ENCODE data around the gene ILF3.

The ILF3 gene

DNA sequence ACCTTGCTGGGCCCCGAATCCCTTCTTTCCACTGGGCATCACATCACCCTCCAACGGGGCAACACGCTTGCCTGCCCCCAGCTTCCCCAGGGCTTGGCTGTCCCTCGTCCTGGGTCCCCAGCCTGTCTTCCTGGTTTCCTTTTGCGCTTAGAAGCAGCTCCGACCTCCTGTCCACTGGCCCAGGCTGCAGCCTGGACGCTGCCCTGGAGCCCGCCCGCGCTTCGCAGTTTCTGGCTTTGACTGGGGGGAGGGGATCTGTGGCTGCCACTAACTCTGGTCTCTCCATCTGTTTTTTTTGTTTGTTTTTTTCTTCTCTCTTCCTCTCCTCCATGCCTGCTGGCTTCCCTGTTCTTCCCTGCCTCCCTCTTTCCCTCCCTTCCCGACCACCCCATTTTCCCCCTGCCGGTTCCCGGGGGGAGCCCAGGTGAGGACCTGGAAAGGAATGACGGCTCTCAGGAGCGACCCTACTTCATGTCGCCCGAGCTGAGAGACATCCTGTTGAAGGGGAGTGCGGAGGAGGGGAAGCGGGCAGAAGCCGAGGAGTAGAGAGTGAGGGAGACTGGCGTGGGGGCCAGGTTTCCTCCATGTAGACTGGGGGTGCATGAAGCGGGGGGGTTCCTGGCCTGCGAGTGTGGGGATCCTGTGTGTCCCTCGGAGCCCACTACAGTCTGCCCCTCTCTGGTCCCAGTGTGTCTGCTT, 11.5 kb upstream of the ILF3 start:
- TF ChIP-seq SUZ12 (IDR thresholded peaks at IDR 0.05; ENCODE audit: extremely low read depth, insufficient read depth, insufficient read length): no peak
- TF ChIP-seq ZNF274 (IDR thresholded peaks at IDR 0.05; ENCODE audit: low read depth, low read length): no peak
- TF ChIP-seq YY1 (IDR thresholded peaks at IDR 0.05; ENCODE audit: insufficient read depth, insufficient read length): no peak
- peak overlapping the region; percentile 37 for H3K9ac ChIP-seq (ENCODE audit: insufficient read length, low read depth)
- H3K4me1 ChIP-seq (ENCODE audit: insufficient read depth, insufficient read length): peaks cover 14% of the 10 kb centered on the region
- H3K9me3 ChIP-seq (ENCODE audit: insufficient read depth, low read length): no peaks in the 10 kb centered on the region
- no peak for DNase-seq (ENCODE audit: low read depth, low spot score)
- no peaks in the 10 kb centered on the region for H3K27me3 ChIP-seq (ENCODE audit: insufficient read depth, insufficient read length)
- peaks cover 52% of the 10 kb centered on the region for H3K36me3 ChIP-seq (ENCODE audit: insufficient read depth, insufficient read length, low read length)
- no peak overlapping the region for H3K4me3 ChIP-seq (ENCODE audit: insufficient read length, low read depth)

DNA sequence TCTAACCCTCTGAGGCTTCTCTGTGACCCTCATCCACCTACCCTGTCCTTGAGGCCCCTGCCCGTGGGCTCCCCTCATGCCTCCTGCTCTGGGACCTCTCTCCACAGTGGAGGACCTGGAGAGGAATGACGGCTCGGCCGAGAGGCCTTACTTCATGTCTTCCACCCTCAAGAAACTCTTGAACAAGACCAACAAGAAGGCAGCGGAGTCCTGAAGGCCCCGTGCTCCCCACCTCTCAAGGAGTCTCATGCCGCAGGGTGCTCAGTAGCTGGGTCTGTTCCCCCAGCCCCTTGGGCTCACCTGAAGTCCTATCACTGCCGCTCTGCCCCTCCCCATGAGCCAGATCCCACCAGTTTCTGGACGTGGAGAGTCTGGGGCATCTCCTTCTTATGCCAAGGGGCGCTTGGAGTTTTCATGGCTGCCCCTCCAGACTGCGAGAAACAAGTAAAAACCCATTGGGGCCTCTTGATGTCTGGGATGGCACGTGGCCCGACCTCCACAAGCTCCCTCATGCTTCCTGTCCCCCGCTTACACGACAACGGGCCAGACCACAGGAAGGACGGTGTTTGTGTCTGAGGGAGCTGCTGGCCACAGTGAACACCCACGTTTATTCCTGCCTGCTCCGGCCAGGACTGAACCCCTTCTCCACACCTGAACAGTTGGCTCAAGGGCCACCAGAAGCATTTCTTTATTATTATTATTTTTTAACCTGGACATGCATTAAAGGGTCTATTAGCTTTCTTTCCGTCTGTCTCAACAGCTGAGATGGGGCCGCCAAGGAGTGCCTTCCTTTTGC, 10.8 kb upstream of the ILF3 start:
- TF ChIP-seq SUZ12 (IDR thresholded peaks at IDR 0.05; ENCODE audit: extremely low read depth, insufficient read depth, insufficient read length): no peak
- TF ChIP-seq ZNF274 (IDR thresholded peaks at IDR 0.05; ENCODE audit: low read depth, low read length): no peak
- no peak for TF ChIP-seq YY1 (IDR thresholded peaks at IDR 0.05; ENCODE audit: insufficient read depth, insufficient read length)
- DNase-seq (ENCODE audit: low read depth, low spot score): no peak
- Histone ChIP-seq H3K36me3 (ENCODE audit: insufficient read depth, insufficient read length, low read length) (peaks cover 44% of the 10 kb centered on the region), H3K9me3 (ENCODE audit: insufficient read depth, low read length) (no peaks in the 10 kb centered on the region), H3K4me3 (ENCODE audit: insufficient read length, low read depth) (no peak overlapping the region), H3K4me1 (ENCODE audit: insufficient read depth, insufficient read length) (peaks cover 14% of the 10 kb centered on the region), H3K9ac (ENCODE audit: insufficient read length, low read depth) (peak overlapping the region; percentile 51), H3K27me3 (ENCODE audit: insufficient read depth, insufficient read length) (no peaks in the 10 kb centered on the region)

DNA sequence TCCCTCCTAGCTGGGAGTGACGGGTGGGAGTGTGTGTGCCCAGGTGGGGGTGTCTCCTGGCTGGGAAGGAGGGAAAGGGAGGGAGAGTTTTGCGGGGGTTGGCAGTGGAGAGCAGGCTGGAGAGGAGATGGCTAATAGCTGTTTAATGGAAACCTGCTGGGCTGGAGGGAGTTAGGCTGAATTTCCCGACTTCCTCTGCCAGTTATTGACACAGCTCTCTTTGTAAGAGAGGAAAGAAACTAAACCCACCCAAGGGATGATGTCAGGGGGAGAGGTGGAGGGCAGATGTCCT, 10.2 kb upstream of the ILF3 start:
- no peak overlapping the region for H3K4me3 ChIP-seq (ENCODE audit: insufficient read length, low read depth)
- peaks cover 14% of the 10 kb centered on the region for H3K4me1 ChIP-seq (ENCODE audit: insufficient read depth, insufficient read length)
- no peaks in the 10 kb centered on the region for H3K9me3 ChIP-seq (ENCODE audit: insufficient read depth, low read length)
- peak overlapping the region; percentile 51 for H3K9ac ChIP-seq (ENCODE audit: insufficient read length, low read depth)
- H3K27me3 ChIP-seq (ENCODE audit: insufficient read depth, insufficient read length): no peaks in the 10 kb centered on the region
- TF ChIP-seq ZNF274 (IDR thresholded peaks at IDR 0.05; ENCODE audit: low read depth, low read length): no peak
- TF ChIP-seq YY1 (IDR thresholded peaks at IDR 0.05; ENCODE audit: insufficient read depth, insufficient read length): no peak
- no peak for TF ChIP-seq SUZ12 (IDR thresholded peaks at IDR 0.05; ENCODE audit: extremely low read depth, insufficient read depth, insufficient read length)
- no peak for DNase-seq (ENCODE audit: low read depth, low spot score)
- peaks cover 41% of the 10 kb centered on the region for H3K36me3 ChIP-seq (ENCODE audit: insufficient read depth, insufficient read length, low read length)

DNA sequence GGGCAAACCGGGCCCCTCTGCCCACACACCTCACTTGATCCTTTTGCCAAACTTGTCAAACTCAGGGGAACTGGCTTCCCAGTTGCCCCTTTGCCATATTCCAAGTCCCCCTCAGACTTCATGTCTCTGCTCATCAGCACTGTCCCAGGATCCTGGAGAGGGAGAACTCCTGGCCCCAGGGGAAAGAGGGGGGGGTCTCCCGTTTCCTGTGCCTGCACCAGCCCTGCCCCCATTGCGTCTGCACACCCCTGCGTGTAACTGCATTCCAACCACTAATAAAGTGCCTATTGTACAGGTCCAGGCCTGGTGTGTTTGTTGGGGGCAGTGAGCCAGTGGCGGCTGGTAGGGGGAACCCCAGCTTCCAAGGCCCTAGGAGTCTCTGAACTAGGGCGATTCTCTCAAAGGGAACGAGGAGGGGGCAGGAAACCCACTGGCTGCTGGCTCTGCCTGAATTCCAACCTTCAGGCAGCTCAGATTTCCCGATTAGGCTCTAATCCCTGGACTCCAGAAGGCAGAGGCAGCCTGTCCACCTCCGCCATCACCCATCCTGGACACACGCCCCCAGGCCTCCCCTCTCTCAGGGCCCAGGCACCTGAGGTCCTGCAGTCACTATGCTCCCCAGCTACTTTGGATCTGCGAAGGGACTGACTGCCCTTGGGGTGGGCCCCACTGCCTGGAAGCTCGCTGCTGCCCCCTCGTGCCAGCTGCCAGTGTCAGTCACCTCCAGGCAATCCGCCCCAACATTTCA, 9.7 kb upstream of the ILF3 start:
- Histone ChIP-seq H3K36me3 (ENCODE audit: insufficient read depth, insufficient read length, low read length) (peaks cover 36% of the 10 kb centered on the region), H3K9me3 (ENCODE audit: insufficient read depth, low read length) (no peaks in the 10 kb centered on the region)

DNA sequence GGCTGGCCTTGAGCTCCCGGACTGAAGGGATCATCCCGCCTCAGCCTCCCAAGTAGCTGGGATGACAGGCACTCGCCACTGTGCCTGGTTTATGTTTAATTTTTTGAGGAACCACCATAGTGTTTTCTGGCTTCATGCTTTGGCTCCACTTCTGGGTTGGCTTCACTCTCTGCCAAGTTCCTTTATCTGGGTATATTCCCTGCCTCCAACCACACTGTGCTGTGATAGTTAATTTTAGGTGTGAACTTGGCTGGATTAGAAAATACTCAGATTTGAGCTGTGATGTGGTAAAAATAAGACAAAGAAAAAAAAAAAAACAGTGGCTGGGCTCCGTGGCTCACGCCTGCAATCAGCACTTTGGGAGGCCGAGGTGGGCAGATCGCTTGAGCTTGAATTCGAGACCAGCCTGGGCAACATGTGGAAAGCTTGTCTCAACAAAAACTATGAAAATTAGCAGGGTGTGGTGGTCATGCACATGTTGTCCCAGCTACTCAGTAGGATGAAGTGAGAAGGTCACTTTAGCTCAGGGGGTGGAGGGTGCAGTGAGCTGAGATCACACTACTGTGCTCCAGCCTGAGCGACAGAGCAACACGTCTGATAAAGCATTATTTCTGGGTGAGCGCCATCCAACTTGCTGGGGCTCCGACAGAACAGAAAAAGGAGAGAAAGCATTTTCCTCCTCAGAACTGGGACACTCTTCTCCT, 7.5 kb upstream of the ILF3 start:
- peak overlapping the region; percentile 24 for H3K9ac ChIP-seq (ENCODE audit: insufficient read length, low read depth)
- no peak for DNase-seq (ENCODE audit: low read depth, low spot score)

More for the DNA sequence above, 9.7 kb upstream of the ILF3 start:
- Histone ChIP-seq H3K4me1 (ENCODE audit: insufficient read depth, insufficient read length) (peaks cover 14% of the 10 kb centered on the region), H3K27me3 (ENCODE audit: insufficient read depth, insufficient read length) (no peaks in the 10 kb centered on the region), H3K9ac (ENCODE audit: insufficient read length, low read depth) (peak overlapping the region; percentile 51), H3K4me3 (ENCODE audit: insufficient read length, low read depth) (no peak overlapping the region)
- DNase-seq (ENCODE audit: low read depth, low spot score): peak; percentile 72
- no peak for TF ChIP-seq YY1 (IDR thresholded peaks at IDR 0.05; ENCODE audit: insufficient read depth, insufficient read length)
- TF ChIP-seq ZNF274 (IDR thresholded peaks at IDR 0.05; ENCODE audit: low read depth, low read length): no peak
- TF ChIP-seq SUZ12 (IDR thresholded peaks at IDR 0.05; ENCODE audit: extremely low read depth, insufficient read depth, insufficient read length): no peak

DNA sequence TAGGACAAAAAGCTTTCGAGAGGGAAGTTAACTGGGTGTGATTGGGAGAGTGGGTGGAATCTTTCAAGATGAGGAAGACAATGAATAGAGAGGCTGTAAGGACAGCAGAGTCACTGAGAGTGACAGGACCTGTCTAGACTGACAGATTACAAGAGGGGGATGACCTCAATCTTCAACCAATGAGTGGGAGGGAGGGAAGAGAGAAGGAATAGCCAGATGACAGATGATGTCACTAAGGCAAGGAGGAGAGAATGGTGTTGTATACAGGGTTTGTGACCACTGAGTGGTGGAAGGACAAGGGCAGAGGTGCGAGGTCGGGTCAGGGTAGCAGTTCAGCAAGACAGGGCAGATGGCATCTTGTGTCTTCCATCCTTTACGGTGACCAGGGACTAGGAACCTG, 5.8 kb upstream of the ILF3 start:
- no peaks in the 10 kb centered on the region for H3K27me3 ChIP-seq (ENCODE audit: insufficient read depth, insufficient read length)
- TF ChIP-seq SUZ12 (IDR thresholded peaks at IDR 0.05; ENCODE audit: extremely low read depth, insufficient read depth, insufficient read length) (no peak), ZNF274 (IDR thresholded peaks at IDR 0.05; ENCODE audit: low read depth, low read length) (no peak), YY1 (IDR thresholded peaks at IDR 0.05; ENCODE audit: insufficient read depth, insufficient read length) (no peak)
- no peaks in the 10 kb centered on the region for H3K9me3 ChIP-seq (ENCODE audit: insufficient read depth, low read length)
- no peak overlapping the region for H3K4me3 ChIP-seq (ENCODE audit: insufficient read length, low read depth)
- peaks cover 9% of the 10 kb centered on the region for H3K4me1 ChIP-seq (ENCODE audit: insufficient read depth, insufficient read length)
- H3K36me3 ChIP-seq (ENCODE audit: insufficient read depth, insufficient read length, low read length): peaks cover 10% of the 10 kb centered on the region
- H3K9ac ChIP-seq (ENCODE audit: insufficient read length, low read depth): no peak overlapping the region
- DNase-seq (ENCODE audit: low read depth, low spot score): no peak

More for the DNA sequence above, 7.5 kb upstream of the ILF3 start:
- H3K36me3 ChIP-seq (ENCODE audit: insufficient read depth, insufficient read length, low read length): peaks cover 19% of the 10 kb centered on the region
- H3K9me3 ChIP-seq (ENCODE audit: insufficient read depth, low read length): no peaks in the 10 kb centered on the region
- H3K4me1 ChIP-seq (ENCODE audit: insufficient read depth, insufficient read length): peaks cover 14% of the 10 kb centered on the region
- TF ChIP-seq YY1 (IDR thresholded peaks at IDR 0.05; ENCODE audit: insufficient read depth, insufficient read length): no peak
- no peak for TF ChIP-seq ZNF274 (IDR thresholded peaks at IDR 0.05; ENCODE audit: low read depth, low read length)
- TF ChIP-seq SUZ12 (IDR thresholded peaks at IDR 0.05; ENCODE audit: extremely low read depth, insufficient read depth, insufficient read length): no peak
- no peak overlapping the region for H3K4me3 ChIP-seq (ENCODE audit: insufficient read length, low read depth)
- no peaks in the 10 kb centered on the region for H3K27me3 ChIP-seq (ENCODE audit: insufficient read depth, insufficient read length)

Data from NT2/D1 (cell line).